ENCODE data around the gene CNTNAP2.

CNTNAP2 gene

GRCh38 chr7:147909431-147910148 lies 1793.0 kb downstream of the CNTNAP2 start:
- DNase-seq = no peak

- DNase-seq = no peak
These were observed 1794.6 kb downstream of the CNTNAP2 start for GRCh38 chr7:147911201-147911601.

GRCh38 chr7:147912291-147912690 lies 1795.7 kb downstream of the CNTNAP2 start:
- no peak for DNase-seq

GRCh38 chr7:147912946-147913638 lies 1796.5 kb downstream of the CNTNAP2 start:
- no peak for DNase-seq

- no peak for DNase-seq
These were observed 1799.2 kb downstream of the CNTNAP2 start for GRCh38 chr7:147915781-147916180.

GRCh38 chr7:147916573-147916972 lies 1800.0 kb downstream of the CNTNAP2 start:
- DNase-seq = no peak

GRCh38 chr7:147923841-147924240 lies 1807.2 kb downstream of the CNTNAP2 start:
- DNase-seq = no peak

- no peak for DNase-seq
These were observed 1820.8 kb downstream of the CNTNAP2 start for GRCh38 chr7:147937428-147937827.

GRCh38 chr7:147941381-147941780 lies 1824.8 kb downstream of the CNTNAP2 start:
- no peak for DNase-seq

GRCh38 chr7:147944321-147944720 lies 1827.7 kb downstream of the CNTNAP2 start:
- no peak for DNase-seq

GRCh38 chr7:147952918-147953317 lies 1836.3 kb downstream of the CNTNAP2 start:
- no peak for DNase-seq

- no peak for DNase-seq
These were observed 1851.5 kb downstream of the CNTNAP2 start for GRCh38 chr7:147968046-147968610.

- no peak for DNase-seq
These were observed 1855.1 kb downstream of the CNTNAP2 start for GRCh38 chr7:147971606-147972110.

GRCh38 chr7:147978201-147978600 lies 1861.6 kb downstream of the CNTNAP2 start:
- no peak for DNase-seq

- no peak for DNase-seq
These were observed 1862.0 kb downstream of the CNTNAP2 start for GRCh38 chr7:147978651-147979050.

- no peak for DNase-seq
These were observed 1864.5 kb downstream of the CNTNAP2 start for GRCh38 chr7:147980826-147981813.

- DNase-seq = no peak
These were observed 1865.7 kb downstream of the CNTNAP2 start for GRCh38 chr7:147982307-147982706.

GRCh38 chr7:147984265-147984664 lies 1867.7 kb downstream of the CNTNAP2 start:
- DNase-seq = no peak

GRCh38 chr7:147990079-147990478 lies 1873.5 kb downstream of the CNTNAP2 start:
- no peak for DNase-seq

GRCh38 chr7:147990942-147991341 lies 1874.3 kb downstream of the CNTNAP2 start:
- no peak for DNase-seq

GRCh38 chr7:147992698-147993097 lies 1876.1 kb downstream of the CNTNAP2 start:
- DNase-seq = no peak

GRCh38 chr7:147997636-147998035 lies 1881.0 kb downstream of the CNTNAP2 start:
- DNase-seq = no peak

GRCh38 chr7:147999962-148000361 lies 1883.4 kb downstream of the CNTNAP2 start:
- no peak for DNase-seq

All from NCI-H510A (cell line).